MCF 10A (cell line): ENCODE measurements around the gene NEK5. TPM values are rescaled to one million over a fixed set of nuclear protein-coding genes. Genes with fewer than 3 reads are reported as not detected.
"Not testable (repeated sequence)": the region's sequence is repeated elsewhere in the genome, so short reads cannot be mapped to it uniquely, and the experiment has no call there.

Experiments
- BruUV-seq: library from RNA; stranded (reverse); fragments of 400-500 nt; replicated peaks from 2 replicates; lab custom pipeline; 2021; lab: Mats Ljungman, UMichigan
- CTCF ChIA-PET: fragments of 300-600 bp; sonication (Branson Sonifier 250); formaldehyde crosslinking; extraction: SDS; loops from one replicate; lab custom pipeline; 2021; ENCODE audit warnings: antibody characterized with exemption, inconsistent platforms; lab: Yijun Ruan, JAX
- POLR2A ChIA-PET: fragments of 300-600, 350-650 bp; sonication (Branson Sonifier 250); formaldehyde crosslinking; extraction: SDS; loops from one replicate; lab custom pipeline; 2020; ENCODE audit warnings: antibody characterized with exemption, inconsistent platforms; lab: Yijun Ruan, JAX
- DNase-seq: peaks from one replicate; pipeline ENCODE4 v3.0.0-alpha.2; 2018; ENCODE audit not compliant: unreplicated experiment
- H3K27ac Mint-ChIP-seq: one replicate; pipeline ENCODE4 v1.8.0; 2022; ENCODE audit warnings: mild to moderate bottlenecking, low read depth, mixed read lengths; ENCODE audit not compliant: unreplicated experiment
- H3K27me3 Mint-ChIP-seq: one replicate; pipeline ENCODE4 v1.8.0; 2022; ENCODE audit warnings: mixed read lengths; ENCODE audit not compliant: insufficient read depth, unreplicated experiment
- H3K36me3 Mint-ChIP-seq: one replicate; pipeline ENCODE4 v1.8.0; 2022; ENCODE audit warnings: mild to moderate bottlenecking, moderate library complexity, mixed read lengths; ENCODE audit not compliant: insufficient read depth, unreplicated experiment
- H3K4me1 Mint-ChIP-seq: one replicate; pipeline ENCODE4 v1.8.0; 2022; ENCODE audit warnings: mixed read lengths; ENCODE audit not compliant: insufficient read depth, unreplicated experiment
- H3K4me3 Mint-ChIP-seq: one replicate; pipeline ENCODE4 v1.8.0; 2022; ENCODE audit warnings: mild to moderate bottlenecking, moderate library complexity, mixed read lengths; ENCODE audit not compliant: unreplicated experiment
- H3K9me3 Mint-ChIP-seq: one replicate; pipeline ENCODE4 v1.8.0; 2022; ENCODE audit warnings: mixed read lengths; ENCODE audit not compliant: unreplicated experiment
- intact Hi-C: fragments of 100-400 bp; cut with micrococcal nuclease; formaldehyde crosslinking; loops from 2 replicates; pipeline ENCODE4 v1.14.1; 2022
- total RNA-seq: library from RNA; stranded (reverse); gene quantifications from 2 replicates; pipeline ENCODE4 v1.2.3, GENCODE V29; 2022
- TF ChIP-seq, protein P1 (sequence below): fragments of 200-600 bp; IDR thresholded peaks from one replicate; pipeline ENCODE4 v1.8.0; 2022; ENCODE audit warnings: antibody characterized with exemption, mild to moderate bottlenecking; ENCODE audit not compliant: unreplicated experiment

Gene NEK5
- total RNA-seq, 1 experiment from 2014 or later = 0.21 TPM

GRCh38 chr13:52173373-52173772, 44.5 kb upstream of the NEK5 start:
- ChIA-PET CTCF (interaction anchor here (0.5 to 1.2 kb wide), 2 partner anchors 63 to 359 kb away, joined by 3 read pairs; no protein-coding TSS in a partner anchor), POLR2A (interaction anchor here (1.1 to 1.7 kb wide), 3 partner anchors 13 to 20 kb away, joined by 3 to 8 read pairs (median 7); no protein-coding TSS in a partner anchor)
- Mint-ChIP-seq H3K27ac (no peak overlapping the region), H3K4me1 (peaks cover 8% of the 10 kb centered on the region), H3K9me3 (no peaks in the 10 kb centered on the region), H3K27me3 (no peaks in the 10 kb centered on the region), H3K4me3 (no peak overlapping the region), H3K36me3 (peaks cover 27% of the 10 kb centered on the region)
- TF ChIP-seq, protein P1, sequence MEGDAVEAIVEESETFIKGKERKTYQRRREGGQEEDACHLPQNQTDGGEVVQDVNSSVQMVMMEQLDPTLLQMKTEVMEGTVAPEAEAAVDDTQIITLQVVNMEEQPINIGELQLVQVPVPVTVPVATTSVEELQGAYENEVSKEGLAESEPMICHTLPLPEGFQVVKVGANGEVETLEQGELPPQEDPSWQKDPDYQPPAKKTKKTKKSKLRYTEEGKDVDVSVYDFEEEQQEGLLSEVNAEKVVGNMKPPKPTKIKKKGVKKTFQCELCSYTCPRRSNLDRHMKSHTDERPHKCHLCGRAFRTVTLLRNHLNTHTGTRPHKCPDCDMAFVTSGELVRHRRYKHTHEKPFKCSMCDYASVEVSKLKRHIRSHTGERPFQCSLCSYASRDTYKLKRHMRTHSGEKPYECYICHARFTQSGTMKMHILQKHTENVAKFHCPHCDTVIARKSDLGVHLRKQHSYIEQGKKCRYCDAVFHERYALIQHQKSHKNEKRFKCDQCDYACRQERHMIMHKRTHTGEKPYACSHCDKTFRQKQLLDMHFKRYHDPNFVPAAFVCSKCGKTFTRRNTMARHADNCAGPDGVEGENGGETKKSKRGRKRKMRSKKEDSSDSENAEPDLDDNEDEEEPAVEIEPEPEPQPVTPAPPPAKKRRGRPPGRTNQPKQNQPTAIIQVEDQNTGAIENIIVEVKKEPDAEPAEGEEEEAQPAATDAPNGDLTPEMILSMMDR = no peak
- intact Hi-C loops = no loop called here
- BruUV-seq = no TSS peak
- no peak for DNase-seq

GRCh38 chr13:52171686-52172085, 42.8 kb upstream of the NEK5 start:
- peaks cover 38% of the 10 kb centered on the region for H3K36me3 Mint-ChIP-seq
- H3K27ac Mint-ChIP-seq, BruUV-seq, H3K4me3 Mint-ChIP-seq, DNase-seq, H3K4me1 Mint-ChIP-seq, H3K9me3 Mint-ChIP-seq, intact Hi-C loops, H3K27me3 Mint-ChIP-seq, CTCF ChIA-PET: not testable (repeated sequence)
- POLR2A ChIA-PET = interaction anchor here (1.4 to 1.6 kb wide), 2 partner anchors 12 to 22 kb away, joined by 3 to 4 read pairs; partner anchors contain the start of gene NEK3

- intact Hi-C loops, H3K27ac Mint-ChIP-seq, DNase-seq, H3K4me1 Mint-ChIP-seq, H3K9me3 Mint-ChIP-seq, H3K27me3 Mint-ChIP-seq, BruUV-seq, H3K4me3 Mint-ChIP-seq: not testable (repeated sequence)
- peaks cover 46% of the 10 kb centered on the region for H3K36me3 Mint-ChIP-seq
- ChIA-PET POLR2A (interaction anchor here (1.6 to 1.9 kb wide), 2 partner anchors 11 to 23 kb away, joined by 4 to 9 read pairs; partner anchors contain the start of gene NEK3), CTCF (interaction anchor here (0.9 kb wide), 1 partner anchor 275 kb away, joined by 3 read pairs; no protein-coding TSS in a partner anchor)
These were observed 42.0 kb upstream of the NEK5 start for GRCh38 chr13:52170828-52171391.

DNA sequence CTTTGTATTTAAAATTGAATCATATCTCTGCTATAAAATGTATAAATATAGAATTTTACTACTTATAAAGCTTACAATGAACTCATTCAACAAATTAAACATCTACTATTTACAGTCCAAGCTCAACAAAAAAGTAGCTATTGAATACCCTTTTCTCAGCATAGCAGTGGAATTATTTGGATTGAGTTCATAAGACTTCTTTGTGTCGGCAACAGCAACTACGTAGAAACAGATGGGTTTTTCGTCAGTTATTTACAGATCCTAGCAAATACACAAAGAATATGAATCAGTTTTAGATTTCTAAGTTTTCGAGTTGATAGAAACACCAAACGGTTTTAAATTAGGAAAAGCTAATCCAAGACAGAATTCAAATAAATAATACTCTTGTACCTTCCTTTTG, 41.0 kb upstream of the NEK5 start:
- intact Hi-C loops = no loop called here

More for the DNA sequence above, 41.0 kb upstream of the NEK5 start:
- no peak for DNase-seq
- H3K4me3 Mint-ChIP-seq = no peak overlapping the region
- H3K9me3 Mint-ChIP-seq = no peaks in the 10 kb centered on the region
- TF ChIP-seq, protein P1 = no peak
- ChIA-PET CTCF (interaction anchor here (0.6 to 1.1 kb wide), 3 partner anchors 34 to 274 kb away, joined by 3 read pairs; no protein-coding TSS in a partner anchor), POLR2A (interaction anchor here (0.5 to 1.9 kb wide), 2 partner anchors 10 to 261 kb away, joined by 3 to 9 read pairs; partner anchors contain the start of gene NEK3)
- BruUV-seq = no TSS peak
- H3K27me3 Mint-ChIP-seq = no peaks in the 10 kb centered on the region
- peaks cover 52% of the 10 kb centered on the region for H3K36me3 Mint-ChIP-seq
- peaks cover 8% of the 10 kb centered on the region for H3K4me1 Mint-ChIP-seq
- H3K27ac Mint-ChIP-seq = no peak overlapping the region
